GM12878 (cell line): ENCODE results near the gene DIP2C. TPM values are rescaled to one million over a fixed set of nuclear protein-coding genes. Genes with fewer than 3 reads are reported as not detected.

Experiments used
- ATAC-seq: fragments of 200-7000 bp; cut with Tn5 transposase; 3 replicates; pipeline ENCODE4 v1.9.1; 2020; ENCODE audit warnings: mild to moderate bottlenecking, moderate library complexity
- BruUV-seq: library from RNA; stranded (reverse); fragments of 400-500 nt; replicated peaks from 2 replicates; lab custom pipeline; 2021; lab: Mats Ljungman, UMichigan
- CTCF ChIA-PET: fragments of 300-600 bp; sonication (Branson Sonifier 250); formaldehyde crosslinking; extraction: SDS; loops from one replicate; lab custom pipeline; 2021; ENCODE audit warnings: inconsistent platforms; lab: Yijun Ruan, JAX
- POLR2A ChIA-PET: fragments of 350-600 bp; formaldehyde crosslinking; extraction: SDS; loops from one replicate; lab custom pipeline; 2021; ENCODE audit warnings: inconsistent platforms; lab: Charles Lee
- RAD21 ChIA-PET: fragments of 300-600 bp; sonication (Branson Sonifier 250); formaldehyde crosslinking; loops from one replicate; lab custom pipeline; 2023; ENCODE audit warnings: antibody characterized with exemption; ENCODE audit not compliant: unreplicated experiment; lab: Charles Lee
- SMC1A ChIA-PET: fragments of 300-600 bp; sonication (Branson Sonifier 250); formaldehyde crosslinking; loops from one replicate; lab custom pipeline; 2023; ENCODE audit not compliant: unreplicated experiment, uncharacterized antibody; lab: Charles Lee
- DNase-seq: peaks from one replicate; pipeline ENCODE4 v3.0.0-alpha.2; 2011; ENCODE audit warnings: low read depth, low spot score
- FAIRE-seq: peaks from 3 replicates; lab custom pipeline; 2011; peaks lifted over from hg19 to GRCh38; lab: Jason Lieb, UNC
- H2AFZ ChIP-seq: 2 replicates; pipeline ENCODE4 v1.6.0; 2011; ENCODE audit warnings: low read depth, low read length, control low read depth; ENCODE audit not compliant: control insufficient read depth
- H3K27ac ChIP-seq: 2 replicates; pipeline ENCODE4 v1.5.1; 2011; ENCODE audit warnings: control low read depth; ENCODE audit not compliant: control insufficient read depth, insufficient read depth
- H3K27me3 ChIP-seq, 2 experiments: replicated peaks in 1 of 2; 2 replicates each; pipeline versions ENCODE4 v1.6.0 to v1.6.1; 2011; ENCODE audit warnings: low read length in 1 of 2; ENCODE audit not compliant: control insufficient read depth in 2 of 2, insufficient read depth in 2 of 2
- H3K36me3 ChIP-seq, 2 experiments: 2 replicates each; pipeline ENCODE4 v1.5.1; 2011; ENCODE audit warnings: low read length in 1 of 2; ENCODE audit not compliant: control insufficient read depth in 2 of 2, insufficient read depth in 2 of 2
- H3K4me1 ChIP-seq: 2 replicates; pipeline ENCODE4 v1.6.1; 2011; ENCODE audit warnings: mild to moderate bottlenecking, low read length, moderate library complexity, mixed read lengths; ENCODE audit not compliant: control insufficient read depth, insufficient read depth
- H3K4me2 ChIP-seq: 2 replicates; pipeline ENCODE4 v1.6.0; 2011; ENCODE audit warnings: control low read depth; ENCODE audit not compliant: control insufficient read depth, insufficient read depth
- H3K4me3 ChIP-seq: fragments of 200-600 bp; sonication (generic); 2 replicates; pipeline ENCODE4 v1.5.1; 2016
- H3K79me2 ChIP-seq: 2 replicates; pipeline ENCODE4 v1.6.0; 2011; ENCODE audit warnings: low read length; ENCODE audit not compliant: control insufficient read depth, insufficient read depth
- H3K9ac ChIP-seq: 2 replicates; pipeline ENCODE4 v1.8.0; 2011; ENCODE audit warnings: low read length, control low read depth, mixed read lengths; ENCODE audit not compliant: control insufficient read depth, insufficient read depth
- H3K9me3 ChIP-seq: replicated peaks from 3 replicates; pipeline ENCODE4 v1.5.1; 2011; ENCODE audit warnings: mild to moderate bottlenecking, low read length; ENCODE audit not compliant: control insufficient read depth, insufficient read depth
- H4K20me1 ChIP-seq: 2 replicates; pipeline ENCODE4 v1.6.0; 2011; ENCODE audit not compliant: control insufficient read depth, insufficient read depth
- CREB1 ChIP-seq: IDR thresholded peaks from 2 replicates; pipeline ENCODE4 v1.6.1; 2012; ENCODE audit warnings: low read depth, mild to moderate bottlenecking, inconsistent platforms
- DPF2 ChIP-seq: fragments of 450-650 bp; IDR thresholded peaks from 2 replicates; pipeline ENCODE4 v1.6.1; 2017; ENCODE audit warnings: mild to moderate bottlenecking
- EZH2 ChIP-seq: IDR thresholded peaks from 2 replicates; pipeline ENCODE4 v1.6.1; 2012; ENCODE audit warnings: low read depth, mild to moderate bottlenecking, control low read depth, inconsistent platforms, low read length, borderline replicate concordance; ENCODE audit not compliant: control insufficient read depth
- NFYB ChIP-seq: IDR thresholded peaks from 2 replicates; pipeline ENCODE4 v1.6.1; 2011; ENCODE audit warnings: low read depth, mild to moderate bottlenecking, low read length, improper control_type of control experiment, moderate library complexity; ENCODE audit not compliant: insufficient read depth
- NR2C2 ChIP-seq: IDR thresholded peaks from 2 replicates; pipeline ENCODE4 v1.6.1; 2011; ENCODE audit warnings: borderline replicate concordance, low read depth; ENCODE audit not compliant: control insufficient read depth, insufficient read length
- TAF1 ChIP-seq: IDR thresholded peaks from 2 replicates; pipeline ENCODE4 v1.6.1; 2011; ENCODE audit warnings: mild to moderate bottlenecking, low read depth, low read length, borderline replicate concordance
- TCF7 ChIP-seq: IDR thresholded peaks from 2 replicates; pipeline ENCODE4 v1.6.1; 2014; ENCODE audit warnings: antibody characterized with exemption, borderline replicate concordance
- ZNF24 ChIP-seq: fragments of 450-650 bp; IDR thresholded peaks from 2 replicates; pipeline ENCODE4 v1.6.1; 2017; ENCODE audit warnings: antibody characterized with exemption, mild to moderate bottlenecking
- WGBS: methylation state at CpG from one replicate; pipeline ENCODE4 v1.1.6; 2016; ENCODE audit warnings: low lambda C conversion rate; ENCODE audit not compliant: insufficient replicate concordance, insufficient coverage; ENCODE audit errors: missing lambda C conversion rate; 5-methylcytosine and 5-hydroxymethylcytosine counted together
- in situ Hi-C: fragments of 300-500 bp; cut with MboI; formaldehyde crosslinking; loops from 9 replicates; pipeline ENCODE4 v1.14.3; 2018; ENCODE audit warnings: mixed read lengths
- intact Hi-C: fragments of 100-400 bp; cut with micrococcal nuclease; formaldehyde crosslinking; loops from one replicate; pipeline ENCODE4 v1.14.2; 2022; ENCODE audit not compliant: unreplicated experiment
- polyA plus RNA-seq, 11 experiments: library from polyadenylated mRNA; depleted of rRNA in 4 of 11; unstranded in 6 of 11; stranded (reverse) in 5 of 11; fragments of >200 nt; fragmentation: Nextera tagmentation in 4 of 11; fragmentation: Illumina TruSeq in 1 of 11; extraction: Ambion mirVana in 4 of 11; extraction: Trizol in 1 of 11; gene quantifications; 1 replicate in 1 of 11; 2 replicates in 10 of 11; pipeline versions ENCODE4 v1.2.1 to v1.2.3, GENCODE V29; 2011 to 2016; ENCODE audit warnings: inconsistent platforms in 2 of 11, missing spikeins in 2 of 11, low read depth in 1 of 11
- total RNA-seq, 4 experiments: library from RNA; depleted of rRNA in 3 of 4; stranded (reverse); fragments of >200 nt in 3 of 4; fragmentation: Illumina TruSeq in 1 of 4; extraction: Trizol in 1 of 4; gene quantifications; 2 replicates each; pipeline versions ENCODE4 v1.2.1 to v1.2.3, GENCODE V29; 2013 to 2021
- TF ChIP-seq, protein P1 (sequence below): fragments of 450-650 bp; IDR thresholded peaks from 2 replicates; pipeline ENCODE4 v1.6.1; 2017; ENCODE audit warnings: antibody characterized with exemption, mild to moderate bottlenecking, moderate library complexity

The DIP2C gene
- total and polyA plus RNA-seq, 10 of the 15 experiments (the other 5 are each of a cell fraction or from before 2014, with no cell fraction given), result 0.01 to 0.10 (median 0.06) TPM

DNA sequence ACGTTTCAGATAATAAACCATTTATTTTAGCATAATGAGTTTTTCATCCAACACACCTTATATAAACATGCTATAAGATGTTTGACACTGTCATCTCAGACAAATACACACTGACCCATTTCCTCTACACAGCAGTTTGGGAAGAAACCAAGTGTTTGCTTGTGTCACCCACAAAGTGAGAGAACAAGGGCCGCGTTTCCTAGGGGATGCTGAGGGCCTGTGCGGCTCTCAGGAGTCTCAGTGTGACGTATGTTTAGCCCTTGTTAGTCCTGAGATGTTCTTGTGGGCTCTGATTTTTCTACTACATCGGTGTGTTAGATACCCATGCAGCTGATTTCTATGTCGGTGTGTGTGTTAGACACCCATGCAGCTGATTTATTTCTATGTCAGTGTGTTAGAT lies 266.3 kb downstream of the DIP2C start:
- H3K9ac ChIP-seq, result no peak overlapping the region
- H3K27me3 ChIP-seq, result 0 out of 4 replicates have a peak, but pooled peaks cover 0 to 2% of the 10 kb centered on the region in 2 experiments
- ChIA-PET CTCF (no interaction called here), POLR2A (no interaction called here), RAD21 (no interaction called here), SMC1A (no interaction called here)
- H3K4me2 ChIP-seq, result no peak overlapping the region
- no peak overlapping the region for H2AFZ ChIP-seq
- intact Hi-C loops (no loop called here), in situ Hi-C loops (no loop called here)
- no peaks in the 10 kb centered on the region for H4K20me1 ChIP-seq
- H3K79me2 ChIP-seq, result no peaks in the 10 kb centered on the region
- H3K9me3 ChIP-seq, result no peaks in the 10 kb centered on the region
- H3K36me3 ChIP-seq, result no peaks in the 10 kb centered on the region
- H3K4me1 ChIP-seq, result no peaks in the 10 kb centered on the region
- BruUV-seq, result no TSS peak
- no peak overlapping the region for H3K4me3 ChIP-seq
- no peak overlapping the region for H3K27ac ChIP-seq
- DNase-seq (no peak), ATAC-seq (no peak), FAIRE-seq (no peak)
- 63% methylated on average over 7 of the region's 7 CpGs for WGBS
- no peak for TF ChIP-seq CREB1
- TF ChIP-seq ZNF24, result no peak
- TF ChIP-seq NFYB, result no peak
- TF ChIP-seq TAF1, result no peak
- TF ChIP-seq DPF2, result no peak
- no peak for TF ChIP-seq EZH2
- no peak for TF ChIP-seq TCF7
- TF ChIP-seq, protein P1, sequence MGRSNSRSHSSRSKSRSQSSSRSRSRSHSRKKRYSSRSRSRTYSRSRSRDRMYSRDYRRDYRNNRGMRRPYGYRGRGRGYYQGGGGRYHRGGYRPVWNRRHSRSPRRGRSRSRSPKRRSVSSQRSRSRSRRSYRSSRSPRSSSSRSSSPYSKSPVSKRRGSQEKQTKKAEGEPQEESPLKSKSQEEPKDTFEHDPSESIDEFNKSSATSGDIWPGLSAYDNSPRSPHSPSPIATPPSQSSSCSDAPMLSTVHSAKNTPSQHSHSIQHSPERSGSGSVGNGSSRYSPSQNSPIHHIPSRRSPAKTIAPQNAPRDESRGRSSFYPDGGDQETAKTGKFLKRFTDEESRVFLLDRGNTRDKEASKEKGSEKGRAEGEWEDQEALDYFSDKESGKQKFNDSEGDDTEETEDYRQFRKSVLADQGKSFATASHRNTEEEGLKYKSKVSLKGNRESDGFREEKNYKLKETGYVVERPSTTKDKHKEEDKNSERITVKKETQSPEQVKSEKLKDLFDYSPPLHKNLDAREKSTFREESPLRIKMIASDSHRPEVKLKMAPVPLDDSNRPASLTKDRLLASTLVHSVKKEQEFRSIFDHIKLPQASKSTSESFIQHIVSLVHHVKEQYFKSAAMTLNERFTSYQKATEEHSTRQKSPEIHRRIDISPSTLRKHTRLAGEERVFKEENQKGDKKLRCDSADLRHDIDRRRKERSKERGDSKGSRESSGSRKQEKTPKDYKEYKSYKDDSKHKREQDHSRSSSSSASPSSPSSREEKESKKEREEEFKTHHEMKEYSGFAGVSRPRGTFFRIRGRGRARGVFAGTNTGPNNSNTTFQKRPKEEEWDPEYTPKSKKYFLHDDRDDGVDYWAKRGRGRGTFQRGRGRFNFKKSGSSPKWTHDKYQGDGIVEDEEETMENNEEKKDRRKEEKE, result no peak
- TF ChIP-seq NR2C2, result no peak
